Smooth muscle cell (in vitro differentiated cells): ENCODE measurements around the gene NFRKB. TPM values are rescaled to one million over a fixed set of nuclear protein-coding genes. Genes with fewer than 3 reads are reported as not detected.

Experiments
- DNase-seq: peaks from one replicate; lab custom pipeline; 2025; ENCODE audit not compliant: unreplicated experiment; lab: John Stamatoyannopoulos, UW
- H2AFZ ChIP-seq: fragments of 200-600 bp; sonication (generic); 2 replicates; pipeline ENCODE4 v1.6.0; 2016; ENCODE audit warnings: antibody characterized with exemption, low read depth, mild to moderate bottlenecking
- H3F3A ChIP-seq: fragments of 200-600 bp; sonication (generic); 2 replicates; pipeline ENCODE4 v1.6.0; 2017; ENCODE audit warnings: antibody characterized with exemption, low read depth
- H3K27ac ChIP-seq: fragments of 200-600 bp; sonication (generic); 2 replicates; pipeline ENCODE4 v1.5.1; 2016; ENCODE audit warnings: low read depth, mild to moderate bottlenecking
- H3K27me3 ChIP-seq: fragments of 200-600 bp; sonication (generic); 2 replicates; pipeline ENCODE4 v1.6.1; 2016; ENCODE audit warnings: low read depth, mild to moderate bottlenecking
- H3K36me3 ChIP-seq: fragments of 200-600 bp; sonication (generic); 2 replicates; pipeline ENCODE4 v1.5.1; 2016; ENCODE audit warnings: low read depth
- H3K4me1 ChIP-seq: fragments of 200-600 bp; sonication (generic); 2 replicates; pipeline ENCODE4 v1.5.1; 2016; ENCODE audit warnings: low read depth
- H3K4me2 ChIP-seq: fragments of 200-600 bp; sonication (generic); 2 replicates; pipeline ENCODE4 v1.6.0; 2016; ENCODE audit warnings: mild to moderate bottlenecking
- H3K4me3 ChIP-seq: fragments of 200-600 bp; sonication (generic); 2 replicates; pipeline ENCODE4 v1.5.1; 2016; ENCODE audit warnings: mild to moderate bottlenecking
- H3K79me2 ChIP-seq: fragments of 200-600 bp; sonication (generic); 2 replicates; pipeline ENCODE4 v1.6.0; 2016; ENCODE audit warnings: low read depth, mild to moderate bottlenecking
- H3K9ac ChIP-seq: fragments of 200-600 bp; sonication (generic); 2 replicates; pipeline ENCODE4 v1.6.0; 2016; ENCODE audit warnings: low read depth
- H3K9me3 ChIP-seq: fragments of 200-600 bp; sonication (generic); replicated peaks from 2 replicates; pipeline ENCODE4 v1.5.1; 2016; ENCODE audit warnings: low read depth
- H4K20me1 ChIP-seq: fragments of 200-600 bp; sonication (generic); 2 replicates; pipeline ENCODE4 v1.6.0; 2016; ENCODE audit warnings: low read depth
- CTCF ChIP-seq: fragments of 200-600 bp; sonication (generic); IDR thresholded peaks from 2 replicates; pipeline ENCODE4 v1.5.1; 2017; ENCODE audit warnings: borderline replicate concordance, mild to moderate bottlenecking, antibody characterized with exemption; ENCODE audit not compliant: insufficient read depth, poor library complexity, severe bottlenecking
- WGBS: methylation state at CpG from one replicate; pipeline ENCODE4 v1.1.7; 2016; ENCODE audit warnings: low lambda C conversion rate; 5-methylcytosine and 5-hydroxymethylcytosine counted together
- polyA plus RNA-seq: library from polyadenylated mRNA; unstranded; fragments of >200 nt; fragmentation: Nextera tagmentation; extraction: Ambion mirVana; gene quantifications from 2 replicates; pipeline ENCODE4 v1.2.1, GENCODE V29; 2016
- total RNA-seq: library from RNA; depleted of rRNA; stranded (reverse); fragments of >200 nt; gene quantifications from 2 replicates; pipeline ENCODE4 v1.2.3, GENCODE V29; 2014

The NFRKB gene
- total and polyA plus RNA-seq, 2 experiments from 2014 or later: 9.9 to 18.5 TPM

- TF ChIP-seq CTCF: no peak
- no peak overlapping the region for H3K4me2 ChIP-seq
- no peak overlapping the region for H3K9ac ChIP-seq
- no peak for DNase-seq
- H3K27ac ChIP-seq: no peak overlapping the region
- no peak overlapping the region for H3K4me3 ChIP-seq
- 95% methylated on average over 5 of the region's 5 CpGs for WGBS
- H2AFZ ChIP-seq: no peak overlapping the region
- H4K20me1 ChIP-seq: peaks cover 12% of the 10 kb centered on the region
- no peaks in the 10 kb centered on the region for H3F3A ChIP-seq
- peaks cover 34% of the 10 kb centered on the region for H3K36me3 ChIP-seq
- no peaks in the 10 kb centered on the region for H3K9me3 ChIP-seq
- H3K79me2 ChIP-seq: peaks cover 7% of the 10 kb centered on the region
- no peaks in the 10 kb centered on the region for H3K27me3 ChIP-seq
- H3K4me1 ChIP-seq: no peaks in the 10 kb centered on the region
Measured at GRCh38 chr11:129888451-129888850, 6.9 kb downstream of the NFRKB start.

DNA sequence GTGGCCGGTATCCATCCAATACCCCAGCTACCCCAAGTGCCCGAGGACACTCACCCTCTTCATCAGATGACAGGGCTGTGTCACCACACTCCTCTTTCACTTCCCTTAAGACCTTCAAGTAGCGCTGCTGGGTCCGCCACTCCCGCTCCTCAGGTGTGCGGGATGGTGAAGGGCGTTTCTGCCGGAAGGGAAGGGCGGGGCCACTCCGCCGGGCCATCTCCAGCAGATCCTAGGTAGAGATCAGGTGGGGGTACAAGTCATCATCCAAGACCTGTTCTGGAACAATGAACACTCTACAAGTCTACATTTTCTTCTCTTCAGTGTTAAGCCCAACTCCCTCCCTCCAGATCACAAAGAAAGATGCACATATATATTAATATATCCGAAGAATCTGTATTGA, 10.0 kb downstream of the NFRKB start:
- H3K27me3 ChIP-seq: no peaks in the 10 kb centered on the region
- no peak overlapping the region for H2AFZ ChIP-seq
- H3K4me2 ChIP-seq: no peak overlapping the region
- H3K4me1 ChIP-seq: no peaks in the 10 kb centered on the region
- H3K79me2 ChIP-seq: no peaks in the 10 kb centered on the region
- H3K9ac ChIP-seq: no peak overlapping the region
- DNase-seq: no peak
- no peak for TF ChIP-seq CTCF
- peaks cover 8% of the 10 kb centered on the region for H4K20me1 ChIP-seq
- no peaks in the 10 kb centered on the region for H3K9me3 ChIP-seq
- no peak overlapping the region for H3K27ac ChIP-seq
- H3F3A ChIP-seq: no peaks in the 10 kb centered on the region
- peaks cover 27% of the 10 kb centered on the region for H3K36me3 ChIP-seq
- H3K4me3 ChIP-seq: no peak overlapping the region
- WGBS: 97% methylated on average over 12 of the region's 12 CpGs

- no peaks in the 10 kb centered on the region for H3K79me2 ChIP-seq
- no peak overlapping the region for H3K27ac ChIP-seq
- H2AFZ ChIP-seq: no peak overlapping the region
- TF ChIP-seq CTCF: no peak
- no peak overlapping the region for H3K9ac ChIP-seq
- 96% methylated on average over 8 of the region's 8 CpGs for WGBS
- peaks cover 27% of the 10 kb centered on the region for H3K36me3 ChIP-seq
- H3K4me2 ChIP-seq: no peak overlapping the region
- H3F3A ChIP-seq: no peaks in the 10 kb centered on the region
- H3K9me3 ChIP-seq: no peaks in the 10 kb centered on the region
- peaks cover 5% of the 10 kb centered on the region for H4K20me1 ChIP-seq
- no peaks in the 10 kb centered on the region for H3K27me3 ChIP-seq
- H3K4me1 ChIP-seq: no peaks in the 10 kb centered on the region
- no peak for DNase-seq
- no peak overlapping the region for H3K4me3 ChIP-seq
Measured at GRCh38 chr11:129884581-129884980, 10.8 kb downstream of the NFRKB start.

- no peak overlapping the region for H3K27ac ChIP-seq
- no peak overlapping the region for H3K9ac ChIP-seq
- no peaks in the 10 kb centered on the region for H3K9me3 ChIP-seq
- no peak overlapping the region for H3K4me2 ChIP-seq
- DNase-seq: no peak
- no peaks in the 10 kb centered on the region for H3K4me1 ChIP-seq
- peak; percentile 41 for TF ChIP-seq CTCF
- WGBS: 77% methylated on average over 9 of the region's 9 CpGs
- H3K79me2 ChIP-seq: no peaks in the 10 kb centered on the region
- no peak overlapping the region for H2AFZ ChIP-seq
- no peaks in the 10 kb centered on the region for H3K27me3 ChIP-seq
- H3K4me3 ChIP-seq: no peak overlapping the region
- H3F3A ChIP-seq: no peaks in the 10 kb centered on the region
- H3K36me3 ChIP-seq: peaks cover 17% of the 10 kb centered on the region
- H4K20me1 ChIP-seq: peaks cover 5% of the 10 kb centered on the region
Measured at GRCh38 chr11:129881570-129882170, 13.7 kb downstream of the NFRKB start.
